ENCODE results near the gene SP140L.

DNA sequence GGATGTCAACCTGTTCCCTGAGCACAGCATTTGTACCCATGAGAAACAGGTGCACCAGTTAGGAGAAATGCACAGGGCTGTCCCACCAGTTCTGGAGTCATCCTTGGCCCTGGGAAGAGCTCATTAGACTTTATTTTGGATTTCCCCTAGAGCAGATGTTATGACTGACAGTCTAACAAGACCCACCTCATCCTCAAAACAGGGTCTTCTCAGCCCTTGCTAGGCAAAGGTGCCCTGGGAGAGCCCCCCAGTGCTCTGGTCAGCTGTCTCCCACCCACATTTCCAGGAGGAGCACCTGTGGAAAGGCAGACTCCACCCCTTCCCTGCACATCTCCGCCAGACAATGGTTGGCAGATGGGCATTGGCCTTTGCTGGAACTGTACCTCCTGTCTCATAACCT, 83.3 kb downstream of the SP140L start:
- TF ChIP-seq, protein P1, sequence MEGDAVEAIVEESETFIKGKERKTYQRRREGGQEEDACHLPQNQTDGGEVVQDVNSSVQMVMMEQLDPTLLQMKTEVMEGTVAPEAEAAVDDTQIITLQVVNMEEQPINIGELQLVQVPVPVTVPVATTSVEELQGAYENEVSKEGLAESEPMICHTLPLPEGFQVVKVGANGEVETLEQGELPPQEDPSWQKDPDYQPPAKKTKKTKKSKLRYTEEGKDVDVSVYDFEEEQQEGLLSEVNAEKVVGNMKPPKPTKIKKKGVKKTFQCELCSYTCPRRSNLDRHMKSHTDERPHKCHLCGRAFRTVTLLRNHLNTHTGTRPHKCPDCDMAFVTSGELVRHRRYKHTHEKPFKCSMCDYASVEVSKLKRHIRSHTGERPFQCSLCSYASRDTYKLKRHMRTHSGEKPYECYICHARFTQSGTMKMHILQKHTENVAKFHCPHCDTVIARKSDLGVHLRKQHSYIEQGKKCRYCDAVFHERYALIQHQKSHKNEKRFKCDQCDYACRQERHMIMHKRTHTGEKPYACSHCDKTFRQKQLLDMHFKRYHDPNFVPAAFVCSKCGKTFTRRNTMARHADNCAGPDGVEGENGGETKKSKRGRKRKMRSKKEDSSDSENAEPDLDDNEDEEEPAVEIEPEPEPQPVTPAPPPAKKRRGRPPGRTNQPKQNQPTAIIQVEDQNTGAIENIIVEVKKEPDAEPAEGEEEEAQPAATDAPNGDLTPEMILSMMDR (IDR thresholded peaks at IDR 0.05): no peak
- TF ChIP-seq POLR2A (IDR thresholded peaks at IDR 0.05): no peak

Measured in lower leg skin (tissue), 3 donors.